Measurements from ENCODE around the gene CDC42EP3.
A peak's percentile ranks its signal among the peaks of the same experiment; 100 is the strongest.

Gene CDC42EP3

DNA sequence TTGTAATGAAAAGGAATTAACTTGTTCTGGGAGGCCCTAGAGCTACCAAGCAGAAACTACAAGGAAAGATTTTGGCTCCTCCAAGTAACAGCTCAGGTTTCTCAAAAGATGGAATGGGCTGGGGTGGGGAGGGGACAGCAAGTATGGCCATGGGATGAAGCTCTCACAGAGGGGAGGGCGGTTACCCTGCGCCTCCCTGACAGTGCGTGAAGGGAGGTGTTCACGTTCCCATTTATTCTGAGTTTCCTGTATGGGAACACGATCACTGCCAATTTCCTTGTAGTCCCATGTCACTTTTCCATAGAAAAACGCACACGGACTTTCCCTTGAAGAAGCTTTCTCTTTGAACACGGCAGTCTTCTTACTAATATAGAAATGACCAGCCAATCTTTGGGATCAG is 17.0 kb downstream of the CDC42EP3 start:
- no peaks in the 10 kb centered on the region for H3K9me3 Mint-ChIP-seq
- no peak for ATAC-seq
- no peak for DNase-seq
- no peaks in the 10 kb centered on the region for H3K27me3 Mint-ChIP-seq
- peak overlapping the region; percentile 85 for H3K27ac Mint-ChIP-seq
- peaks cover 92% of the 10 kb centered on the region for H3K4me1 Mint-ChIP-seq
- H3K4me3 Mint-ChIP-seq, result peak overlapping the region; percentile 58
- peaks cover 25% of the 10 kb centered on the region for H3K36me3 Mint-ChIP-seq (ENCODE audit: low read depth)

DNA sequence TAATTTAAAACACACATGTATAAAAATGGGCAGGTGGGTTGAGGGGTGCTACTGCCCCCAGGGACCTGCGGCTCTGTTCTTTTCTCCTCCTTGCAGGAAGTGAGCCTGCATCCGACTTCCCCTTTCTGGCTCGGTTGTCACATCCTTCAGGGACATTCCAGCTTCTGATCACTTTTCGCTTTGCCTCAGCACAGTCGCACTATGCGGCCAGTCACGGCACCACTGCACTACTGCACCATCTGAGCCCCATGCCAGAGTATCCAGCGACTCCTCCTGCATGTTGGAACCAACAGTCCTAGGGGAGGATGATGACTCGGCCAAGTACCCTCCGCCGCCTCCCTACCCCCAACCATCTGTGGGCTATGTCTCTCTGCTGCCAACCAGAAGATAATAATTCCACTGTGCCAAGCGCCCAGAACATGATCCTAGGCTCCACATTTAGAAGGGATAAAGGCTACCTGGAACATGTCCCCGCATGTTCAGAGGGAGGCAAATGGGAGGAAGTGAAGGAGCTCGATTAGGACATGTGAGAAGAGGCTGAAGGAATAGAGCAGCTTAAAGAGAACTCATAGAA is 17.6 kb downstream of the CDC42EP3 start:
- Mint-ChIP-seq H3K36me3 (ENCODE audit: low read depth) (peaks cover 25% of the 10 kb centered on the region), H3K27me3 (no peaks in the 10 kb centered on the region), H3K4me3 (peak overlapping the region; percentile 58), H3K27ac (peak overlapping the region; percentile 85), H3K9me3 (no peaks in the 10 kb centered on the region), H3K4me1 (peaks cover 90% of the 10 kb centered on the region)
- DNase-seq (peak; percentile 44), ATAC-seq (peak; percentile 56)

GRCh38 chr2:37653093-37653492 is 18.3 kb downstream of the CDC42EP3 start:
- ATAC-seq (no peak), DNase-seq (no peak)
- Mint-ChIP-seq H3K4me3 (peak overlapping the region; percentile 0), H3K4me1 (peaks cover 91% of the 10 kb centered on the region), H3K27me3 (no peaks in the 10 kb centered on the region), H3K9me3 (no peaks in the 10 kb centered on the region), H3K27ac (peak overlapping the region; percentile 85), H3K36me3 (ENCODE audit: low read depth) (peaks cover 32% of the 10 kb centered on the region)

DNA sequence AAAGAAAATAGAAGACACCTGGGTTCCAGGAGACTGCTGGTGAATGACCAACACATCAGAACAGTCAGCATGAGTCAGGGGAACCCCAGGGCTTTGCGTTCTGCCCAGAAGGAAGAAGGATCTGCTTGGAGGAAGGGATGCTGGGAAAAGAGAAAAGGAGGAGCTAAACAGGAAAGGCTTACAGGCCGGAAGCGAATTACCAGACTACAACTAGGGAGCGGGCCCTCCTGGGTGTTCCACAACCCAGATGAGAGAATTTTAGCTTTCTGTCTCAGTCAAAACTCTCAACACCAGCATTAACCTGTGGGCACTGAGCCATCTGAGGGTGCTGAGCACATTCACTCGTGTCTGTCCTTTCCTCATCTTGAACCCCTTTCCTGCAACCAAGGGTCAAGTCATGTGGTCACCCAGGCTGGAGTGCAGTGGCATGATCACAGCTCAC is 19.2 kb downstream of the CDC42EP3 start:
- H3K4me3 Mint-ChIP-seq, result no peak overlapping the region
- peaks cover 41% of the 10 kb centered on the region for H3K36me3 Mint-ChIP-seq (ENCODE audit: low read depth)
- ATAC-seq, result no peak
- no peaks in the 10 kb centered on the region for H3K9me3 Mint-ChIP-seq
- no peak for DNase-seq
- H3K4me1 Mint-ChIP-seq, result peaks cover 91% of the 10 kb centered on the region
- no peaks in the 10 kb centered on the region for H3K27me3 Mint-ChIP-seq
- H3K27ac Mint-ChIP-seq, result peak overlapping the region; percentile 70

DNA sequence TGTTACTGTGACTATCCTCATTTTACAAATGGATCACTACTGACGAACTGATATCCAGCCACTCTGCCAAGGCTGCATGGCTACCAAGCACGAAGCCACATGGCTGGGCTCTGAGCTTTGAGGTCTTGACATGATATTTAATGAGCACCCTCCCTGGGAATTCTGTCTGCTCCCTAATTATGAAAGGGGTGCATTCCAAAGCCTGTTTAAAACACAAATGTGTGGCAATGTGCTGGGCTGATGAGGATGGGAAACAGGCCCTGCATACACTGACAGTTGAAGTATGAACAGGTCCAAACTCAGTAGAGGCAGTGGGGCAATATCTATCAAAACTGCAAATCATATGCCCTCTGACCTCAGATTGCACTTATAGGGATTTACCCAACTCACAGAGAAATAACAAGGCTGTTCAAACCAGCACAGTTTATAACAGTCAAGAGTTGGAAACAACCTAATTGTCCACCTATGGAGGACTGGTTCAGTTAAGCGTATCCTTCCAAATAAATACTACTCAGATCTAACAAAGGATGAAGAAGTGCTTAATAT is 20.8 kb downstream of the CDC42EP3 start:
- no peaks in the 10 kb centered on the region for H3K9me3 Mint-ChIP-seq
- peaks cover 47% of the 10 kb centered on the region for H3K36me3 Mint-ChIP-seq (ENCODE audit: low read depth)
- no peak for DNase-seq
- H3K27me3 Mint-ChIP-seq, result no peaks in the 10 kb centered on the region
- H3K27ac Mint-ChIP-seq, result peak overlapping the region; percentile 63
- H3K4me1 Mint-ChIP-seq, result peaks cover 92% of the 10 kb centered on the region
- no peak for ATAC-seq
- no peak overlapping the region for H3K4me3 Mint-ChIP-seq

DNA sequence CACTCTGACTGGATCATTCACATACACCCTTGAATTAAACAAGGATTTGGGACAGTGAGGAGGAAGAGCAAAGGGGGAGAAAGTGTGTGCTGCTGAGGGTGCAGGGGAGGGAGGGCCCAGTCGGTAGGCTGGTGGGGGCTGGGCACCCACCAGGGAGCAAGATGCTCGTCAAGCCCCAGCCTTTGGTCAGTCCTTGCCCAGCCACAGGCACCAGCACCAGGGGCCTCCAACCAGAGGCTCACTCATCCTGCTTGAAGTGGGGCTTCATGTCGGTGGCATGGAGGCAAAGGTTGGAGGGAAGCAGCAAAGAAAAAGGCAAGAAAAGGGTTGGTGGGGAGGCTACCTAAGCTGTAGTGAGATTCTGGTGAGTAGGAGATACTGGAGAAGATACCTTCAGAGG is 21.9 kb downstream of the CDC42EP3 start:
- Mint-ChIP-seq H3K27ac (no peak overlapping the region), H3K4me1 (peaks cover 90% of the 10 kb centered on the region), H3K9me3 (no peaks in the 10 kb centered on the region), H3K27me3 (no peaks in the 10 kb centered on the region), H3K4me3 (no peak overlapping the region), H3K36me3 (ENCODE audit: low read depth) (peaks cover 52% of the 10 kb centered on the region)
- no peak for DNase-seq
- ATAC-seq, result no peak

GRCh38 chr2:37648331-37649011 is 23.0 kb downstream of the CDC42EP3 start:
- Mint-ChIP-seq H3K9me3 (no peaks in the 10 kb centered on the region), H3K27ac (peak overlapping the region; percentile 82), H3K4me3 (peak overlapping the region; percentile 35), H3K4me1 (peaks cover 90% of the 10 kb centered on the region), H3K36me3 (ENCODE audit: low read depth) (peaks cover 60% of the 10 kb centered on the region), H3K27me3 (no peaks in the 10 kb centered on the region)
- ATAC-seq (peak; percentile 77), DNase-seq (no peak)

- Mint-ChIP-seq H3K9me3 (no peaks in the 10 kb centered on the region), H3K4me3 (no peak overlapping the region), H3K36me3 (ENCODE audit: low read depth) (peaks cover 64% of the 10 kb centered on the region), H3K27me3 (no peaks in the 10 kb centered on the region), H3K4me1 (peaks cover 90% of the 10 kb centered on the region), H3K27ac (peak overlapping the region; percentile 82)
- no peak for DNase-seq
- no peak for ATAC-seq
Measured at GRCh38 chr2:37647971-37648330, 23.5 kb downstream of the CDC42EP3 start.

GRCh38 chr2:37645836-37646235 is 25.6 kb downstream of the CDC42EP3 start:
- H3K27me3 Mint-ChIP-seq, result no peaks in the 10 kb centered on the region
- peaks cover 89% of the 10 kb centered on the region for H3K4me1 Mint-ChIP-seq
- H3K9me3 Mint-ChIP-seq, result no peaks in the 10 kb centered on the region
- ATAC-seq, result no peak
- no peak for DNase-seq
- peak overlapping the region; percentile 46 for H3K27ac Mint-ChIP-seq
- peaks cover 75% of the 10 kb centered on the region for H3K36me3 Mint-ChIP-seq (ENCODE audit: low read depth)
- no peak overlapping the region for H3K4me3 Mint-ChIP-seq

- Mint-ChIP-seq H3K4me3 (no peak overlapping the region), H3K27me3 (no peaks in the 10 kb centered on the region), H3K4me1 (peaks cover 84% of the 10 kb centered on the region), H3K27ac (peak overlapping the region; percentile 46), H3K9me3 (no peaks in the 10 kb centered on the region), H3K36me3 (ENCODE audit: low read depth) (peaks cover 74% of the 10 kb centered on the region)
- ATAC-seq (no peak), DNase-seq (no peak)
Measured at GRCh38 chr2:37645362-37645761, 26.1 kb downstream of the CDC42EP3 start.

GRCh38 chr2:37644191-37644590 is 27.3 kb downstream of the CDC42EP3 start:
- Mint-ChIP-seq H3K36me3 (ENCODE audit: low read depth) (peaks cover 74% of the 10 kb centered on the region), H3K9me3 (no peaks in the 10 kb centered on the region), H3K27ac (peak overlapping the region; percentile 41), H3K4me3 (no peak overlapping the region), H3K27me3 (no peaks in the 10 kb centered on the region), H3K4me1 (peaks cover 77% of the 10 kb centered on the region)
- ATAC-seq (no peak), DNase-seq (no peak)

GRCh38 chr2:37643730-37644078 is 27.7 kb downstream of the CDC42EP3 start:
- H3K27ac Mint-ChIP-seq, result peak overlapping the region; percentile 47
- no peaks in the 10 kb centered on the region for H3K9me3 Mint-ChIP-seq
- peaks cover 73% of the 10 kb centered on the region for H3K36me3 Mint-ChIP-seq (ENCODE audit: low read depth)
- peaks cover 75% of the 10 kb centered on the region for H3K4me1 Mint-ChIP-seq
- no peak for DNase-seq
- ATAC-seq, result no peak
- H3K27me3 Mint-ChIP-seq, result no peaks in the 10 kb centered on the region
- H3K4me3 Mint-ChIP-seq, result no peak overlapping the region

- H3K4me3 Mint-ChIP-seq, result no peak overlapping the region
- peaks cover 67% of the 10 kb centered on the region for H3K36me3 Mint-ChIP-seq (ENCODE audit: low read depth)
- H3K9me3 Mint-ChIP-seq, result no peaks in the 10 kb centered on the region
- H3K27ac Mint-ChIP-seq, result peak overlapping the region; percentile 47
- DNase-seq (no peak), ATAC-seq (no peak)
- H3K4me1 Mint-ChIP-seq, result peaks cover 72% of the 10 kb centered on the region
- no peaks in the 10 kb centered on the region for H3K27me3 Mint-ChIP-seq
Measured at GRCh38 chr2:37642907-37643729, 28.3 kb downstream of the CDC42EP3 start.

GRCh38 chr2:37641582-37642171 is 29.8 kb downstream of the CDC42EP3 start:
- DNase-seq (no peak), ATAC-seq (peak; percentile 22)
- H3K9me3 Mint-ChIP-seq, result no peaks in the 10 kb centered on the region
- H3K27me3 Mint-ChIP-seq, result no peaks in the 10 kb centered on the region
- H3K27ac Mint-ChIP-seq, result peak overlapping the region; percentile 34
- H3K36me3 Mint-ChIP-seq (ENCODE audit: low read depth), result peaks cover 55% of the 10 kb centered on the region
- no peak overlapping the region for H3K4me3 Mint-ChIP-seq
- H3K4me1 Mint-ChIP-seq, result peaks cover 72% of the 10 kb centered on the region
